Fibroblast of skin of left biceps (primary cell): ENCODE results near the gene ARID1A.

Experiments
- DNase-seq, 2 experiments: peaks; one replicate each; pipeline ENCODE4 v3.0.0-alpha.2; 2013; ENCODE audit warnings: low read depth in 2 of 2

Gene ARID1A

DNA sequence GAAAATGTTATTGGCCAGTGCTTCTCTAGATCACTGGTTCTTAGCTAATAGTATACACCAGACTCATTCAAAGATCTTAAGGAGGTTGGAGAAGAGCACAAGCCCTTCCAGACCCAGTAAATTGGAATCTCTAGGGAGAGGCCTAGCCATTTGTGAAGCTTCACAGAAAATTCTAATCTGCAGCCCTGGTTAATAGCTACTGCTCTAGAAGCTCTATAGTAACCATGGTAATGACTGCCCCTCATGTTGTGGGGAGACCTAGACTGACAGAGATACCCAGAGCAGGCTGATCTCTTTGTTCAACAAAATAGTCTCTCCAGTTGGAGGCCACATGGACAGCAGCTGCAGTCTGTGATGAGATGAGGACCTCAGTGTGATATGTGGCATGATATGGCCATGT lies 31.7 kb downstream of the ARID1A start:
- DNase-seq: no peak

DNA sequence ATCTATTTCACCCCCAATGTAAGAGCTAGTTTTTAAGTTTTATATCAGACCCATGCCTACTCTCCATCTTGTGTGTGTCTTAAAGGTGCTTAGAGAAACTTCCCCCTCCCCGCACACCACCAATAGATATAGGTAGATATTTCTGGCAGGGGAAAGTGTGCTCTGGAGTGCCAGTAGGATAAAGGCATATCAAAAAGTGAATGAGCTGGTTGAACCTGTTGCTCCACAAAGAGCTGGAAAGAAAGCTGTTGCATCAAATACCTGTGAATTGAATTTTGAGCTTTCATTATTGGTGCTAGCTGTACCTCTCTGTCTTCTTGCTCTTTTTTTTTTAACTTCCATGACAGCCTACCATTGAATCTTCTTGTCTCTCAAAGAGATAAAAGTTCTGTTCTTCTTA lies 32.8 kb downstream of the ARID1A start:
- no peak for DNase-seq

DNA sequence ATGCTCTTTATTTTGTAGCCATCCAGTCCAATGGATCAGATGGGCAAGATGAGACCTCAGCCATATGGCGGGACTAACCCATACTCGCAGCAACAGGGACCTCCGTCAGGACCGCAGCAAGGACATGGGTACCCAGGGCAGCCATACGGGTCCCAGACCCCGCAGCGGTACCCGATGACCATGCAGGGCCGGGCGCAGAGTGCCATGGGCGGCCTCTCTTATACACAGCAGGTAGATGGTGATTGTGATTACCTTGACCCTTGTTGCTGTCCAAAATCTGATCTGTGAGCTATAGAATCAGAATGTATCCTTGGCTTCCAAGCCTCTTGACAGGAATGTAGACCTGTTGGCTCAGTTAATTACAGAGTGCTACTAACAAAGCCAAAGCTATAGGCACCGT lies 33.8 kb downstream of the ARID1A start:
- DNase-seq: no peak

DNA sequence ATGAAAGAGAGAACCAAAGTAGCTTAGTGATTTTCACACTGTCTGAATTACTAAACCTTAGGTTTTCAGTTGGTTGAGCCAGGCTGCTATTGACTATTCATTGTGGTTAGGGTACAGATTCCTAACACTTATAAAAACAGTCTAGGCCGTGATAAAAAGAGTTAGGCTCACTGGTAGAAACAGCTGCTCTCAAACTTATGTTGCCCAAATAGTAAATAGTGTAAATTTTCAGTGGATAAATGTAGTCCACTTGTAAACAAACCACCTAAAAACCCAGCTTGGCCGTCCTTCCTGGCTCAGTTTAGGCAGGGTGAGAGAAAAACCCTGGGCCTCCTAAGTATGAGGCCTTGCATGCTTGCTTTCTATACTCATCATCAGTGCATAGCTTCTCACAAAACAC lies 34.9 kb downstream of the ARID1A start:
- DNase-seq: no peak

DNA sequence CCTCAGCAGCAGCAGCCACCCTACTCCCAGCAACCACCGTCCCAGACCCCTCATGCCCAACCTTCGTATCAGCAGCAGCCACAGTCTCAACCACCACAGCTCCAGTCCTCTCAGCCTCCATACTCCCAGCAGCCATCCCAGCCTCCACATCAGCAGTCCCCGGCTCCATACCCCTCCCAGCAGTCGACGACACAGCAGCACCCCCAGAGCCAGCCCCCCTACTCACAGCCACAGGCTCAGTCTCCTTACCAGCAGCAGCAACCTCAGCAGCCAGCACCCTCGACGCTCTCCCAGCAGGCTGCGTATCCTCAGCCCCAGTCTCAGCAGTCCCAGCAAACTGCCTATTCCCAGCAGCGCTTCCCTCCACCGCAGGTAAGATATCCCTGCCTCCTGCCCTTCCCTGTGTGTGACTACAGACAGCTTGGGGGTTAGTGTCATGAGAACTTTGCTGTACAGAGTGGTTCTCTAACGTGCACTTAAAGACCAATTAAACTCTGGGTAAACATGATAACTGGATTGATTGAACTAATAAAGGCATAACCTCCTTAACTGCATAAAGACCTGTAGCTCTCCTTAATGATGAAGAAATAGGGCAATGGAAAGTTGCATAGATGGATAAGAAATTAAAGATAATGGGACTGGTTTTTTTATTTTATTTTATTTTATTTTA lies 35.6 kb downstream of the ARID1A start:
- DNase-seq: no peak

DNA sequence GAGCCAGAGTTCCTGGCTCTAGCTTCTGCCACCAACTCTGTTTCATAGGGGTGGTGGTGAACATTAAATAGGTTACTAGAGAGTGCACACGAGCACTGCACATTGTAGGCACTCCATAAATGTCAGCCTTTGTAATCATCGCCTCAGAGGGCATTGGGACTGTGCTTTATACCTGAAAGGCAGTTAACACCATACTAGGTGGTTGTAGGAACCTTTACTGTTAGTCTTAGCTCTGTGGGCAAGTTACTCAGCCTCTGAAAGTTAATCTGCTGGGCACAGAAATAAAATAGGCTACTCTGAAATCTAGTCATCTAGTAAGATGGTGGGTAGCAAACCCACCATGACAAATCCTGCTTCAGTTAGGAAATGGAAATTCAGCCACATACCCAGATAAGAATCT lies 37.6 kb downstream of the ARID1A start:
- no peak for DNase-seq

DNA sequence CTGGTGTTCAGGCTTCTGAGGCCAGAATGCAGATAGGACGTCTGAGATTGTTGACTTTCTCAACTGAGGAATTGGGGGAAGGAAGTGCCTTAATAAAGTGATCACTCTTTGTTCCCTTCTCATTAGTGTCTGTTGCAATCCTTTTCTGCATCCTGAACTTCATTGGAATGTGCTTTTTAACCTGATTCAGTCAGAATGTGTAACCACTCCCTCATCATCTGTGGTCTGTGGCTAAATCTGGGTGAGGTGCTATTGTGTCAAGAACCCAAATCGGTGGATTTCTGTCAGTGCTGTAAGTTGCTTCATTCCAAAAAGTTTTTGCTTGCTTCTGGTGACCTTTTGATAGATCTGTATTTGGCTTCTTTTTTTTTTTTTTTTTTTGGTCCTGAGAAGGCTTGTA lies 38.2 kb downstream of the ARID1A start:
- peak; percentile 66 to 68 for DNase-seq

DNA sequence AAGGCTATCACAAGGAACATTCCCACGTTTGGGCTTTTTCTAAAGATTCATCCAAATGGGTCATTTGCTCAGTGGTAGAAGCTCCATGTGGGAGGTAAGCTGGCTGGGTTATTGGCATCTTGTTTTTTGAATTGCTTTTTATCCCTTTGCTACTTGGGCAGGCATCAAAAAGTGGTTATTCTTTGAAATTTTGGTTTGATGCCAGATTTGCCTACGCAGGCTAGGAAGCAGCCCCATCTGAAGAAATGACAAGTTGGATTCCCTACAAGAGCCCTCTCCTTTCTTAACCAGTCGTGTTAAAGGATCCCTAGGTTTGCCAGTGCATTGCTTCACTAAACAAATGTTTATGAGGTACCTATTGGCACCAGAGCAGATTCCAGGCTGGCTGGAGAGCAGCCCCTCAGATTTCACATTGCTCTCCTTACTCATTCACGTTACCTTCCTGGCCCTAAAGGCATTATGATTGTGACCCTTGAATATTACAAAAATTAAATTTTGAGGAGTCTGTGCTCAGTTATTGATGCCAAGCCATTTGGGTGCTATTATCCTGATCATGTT lies 38.8 kb downstream of the ARID1A start:
- DNase-seq: no peak

DNA sequence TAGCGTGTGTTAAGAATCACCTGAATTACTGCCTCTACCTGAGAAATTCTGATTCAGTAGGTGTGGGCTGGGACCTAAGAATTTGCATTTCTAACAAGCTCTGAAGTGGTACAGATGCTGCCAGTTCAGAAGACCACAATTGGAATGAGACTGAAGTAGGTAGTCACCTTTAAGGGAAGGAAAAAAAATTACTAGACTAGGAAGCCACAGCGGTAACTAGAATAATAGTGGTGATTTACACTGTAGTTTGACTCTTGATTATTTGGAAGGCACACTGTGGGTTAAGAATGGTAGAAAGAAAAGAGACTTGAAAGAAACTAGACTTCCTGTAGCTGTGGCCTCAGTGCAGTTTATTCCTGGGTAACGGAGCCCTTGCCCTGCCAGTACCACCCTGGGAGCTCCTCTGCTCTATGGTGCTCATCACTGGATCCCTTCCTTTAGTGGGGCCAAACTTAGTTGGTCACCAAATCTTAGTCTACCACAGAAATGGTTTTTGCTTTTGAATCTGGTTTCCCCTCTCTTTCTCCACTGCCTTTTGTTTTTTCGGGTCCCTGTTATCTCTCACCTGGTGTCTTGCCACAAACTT lies 43.6 kb downstream of the ARID1A start:
- DNase-seq: no peak

DNA sequence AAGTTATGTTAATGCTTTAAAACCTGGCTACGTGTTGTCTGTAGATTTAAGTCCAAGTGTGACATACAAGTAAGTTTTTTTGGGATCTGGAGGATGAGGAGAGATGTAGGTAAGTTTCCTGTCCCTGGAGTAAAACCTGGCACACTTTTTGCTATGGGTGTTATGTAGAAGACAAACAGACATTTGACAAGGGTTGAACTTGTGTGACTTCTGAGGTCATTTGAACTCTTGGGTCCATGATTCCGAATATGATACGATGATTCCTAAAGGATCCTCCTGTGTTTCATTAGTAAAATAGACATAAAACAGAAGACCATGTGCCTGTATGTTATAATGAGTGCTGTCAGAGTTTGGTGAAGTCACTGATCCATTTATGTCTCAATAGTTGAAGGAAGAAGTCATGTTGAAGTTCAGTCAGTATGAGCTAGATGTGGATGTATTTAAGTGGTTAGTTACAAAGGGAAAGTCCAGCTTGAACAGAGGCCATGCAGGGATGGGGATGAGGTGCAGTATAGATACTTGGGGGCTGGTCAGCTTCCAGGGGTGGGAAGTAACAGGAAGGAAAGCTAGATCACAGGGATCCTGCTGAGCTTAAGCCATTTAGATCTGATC lies 44.3 kb downstream of the ARID1A start:
- no peak for DNase-seq

DNA sequence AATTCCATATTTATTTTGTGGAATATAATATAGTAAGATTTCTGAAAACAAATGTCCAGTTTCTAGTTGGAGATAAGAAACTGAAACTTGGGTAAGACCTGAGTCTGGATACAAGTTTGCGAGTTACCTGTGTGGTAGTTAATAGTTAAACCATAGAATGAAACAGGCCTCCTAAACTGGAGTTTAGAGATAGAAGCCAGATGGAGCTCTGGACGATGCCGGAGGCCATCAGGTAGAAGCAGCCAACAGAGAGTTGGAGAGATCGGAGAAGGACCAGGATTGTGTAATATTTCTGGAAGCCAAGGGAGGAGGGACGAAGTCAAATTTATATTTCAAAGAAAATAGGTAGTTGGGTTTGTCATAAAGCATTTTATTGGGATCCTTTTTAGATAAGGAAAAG lies 45.1 kb downstream of the ARID1A start:
- no peak for DNase-seq

DNA sequence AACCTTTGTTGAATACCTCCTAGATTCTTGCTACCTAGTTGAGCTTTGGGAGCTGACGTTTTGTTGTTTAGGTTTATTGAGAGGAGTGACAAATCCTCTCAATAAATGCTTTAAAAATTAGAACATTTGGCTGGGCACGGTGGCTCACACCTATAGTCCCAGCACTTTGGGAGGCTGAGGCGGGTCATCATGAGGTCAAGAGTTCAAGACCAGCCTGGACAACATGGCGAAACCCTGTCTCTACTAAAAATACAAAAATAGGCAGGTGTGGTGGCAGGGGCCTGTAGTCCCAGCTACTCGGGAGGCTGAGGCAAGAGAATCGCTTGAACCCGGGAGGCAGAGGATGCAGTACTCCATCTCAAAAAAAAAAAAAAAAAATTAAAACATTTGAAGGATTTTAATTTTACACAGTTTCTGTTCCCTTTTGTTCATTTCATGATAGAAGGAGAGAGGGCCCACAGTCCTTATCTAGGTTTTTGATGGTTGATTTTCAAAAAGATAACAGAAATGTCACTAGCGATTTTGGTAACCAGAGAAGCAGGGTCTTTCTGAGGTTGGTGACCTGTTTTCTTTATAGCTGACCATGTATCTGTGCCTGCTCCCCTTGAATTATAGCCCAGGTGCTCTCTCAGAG lies 47.7 kb downstream of the ARID1A start:
- no peak for DNase-seq

DNA sequence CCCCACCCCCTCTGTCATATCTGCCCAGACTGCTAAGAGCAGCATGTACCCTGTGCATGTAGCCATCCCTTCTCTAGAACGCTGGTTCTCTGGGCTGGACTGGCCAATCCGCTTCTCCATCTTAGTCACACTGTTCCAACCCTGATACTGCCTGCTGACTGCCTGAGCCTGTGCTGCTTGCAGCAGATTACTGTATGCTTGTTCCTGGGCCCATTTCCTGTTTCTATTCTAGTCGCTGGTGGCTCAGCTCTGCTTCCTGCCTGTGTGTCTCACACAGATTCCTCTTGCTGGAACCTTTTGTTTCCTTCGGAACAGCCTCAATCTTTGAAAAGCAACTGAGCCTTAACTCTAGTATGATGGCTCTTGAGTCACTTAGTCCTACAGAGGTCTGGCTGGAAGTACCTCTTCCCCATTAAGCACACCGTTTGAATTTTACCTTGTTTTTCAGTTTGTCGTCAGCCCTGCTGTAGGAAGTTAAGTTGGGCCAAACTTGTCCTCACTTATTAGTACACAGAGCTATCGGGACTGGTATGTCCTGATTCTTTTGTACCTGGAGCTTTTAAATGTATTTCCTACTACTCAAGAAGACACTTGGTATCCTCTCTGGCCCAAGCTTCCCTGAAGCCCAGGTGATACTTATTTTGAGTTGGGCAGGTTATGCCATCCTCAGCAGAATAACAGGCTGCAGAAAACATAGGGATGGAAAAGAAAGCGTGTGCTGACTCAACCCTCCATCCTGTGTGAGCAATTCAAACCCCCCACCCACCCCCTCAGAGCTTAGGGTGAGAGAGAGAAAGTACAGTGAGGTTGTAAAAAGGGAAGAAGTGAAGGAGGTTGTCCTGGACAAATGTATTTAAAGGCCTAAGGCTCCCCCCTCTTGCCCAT lies 48.5 kb downstream of the ARID1A start:
- DNase-seq: peak; percentile 44 to 45

DNA sequence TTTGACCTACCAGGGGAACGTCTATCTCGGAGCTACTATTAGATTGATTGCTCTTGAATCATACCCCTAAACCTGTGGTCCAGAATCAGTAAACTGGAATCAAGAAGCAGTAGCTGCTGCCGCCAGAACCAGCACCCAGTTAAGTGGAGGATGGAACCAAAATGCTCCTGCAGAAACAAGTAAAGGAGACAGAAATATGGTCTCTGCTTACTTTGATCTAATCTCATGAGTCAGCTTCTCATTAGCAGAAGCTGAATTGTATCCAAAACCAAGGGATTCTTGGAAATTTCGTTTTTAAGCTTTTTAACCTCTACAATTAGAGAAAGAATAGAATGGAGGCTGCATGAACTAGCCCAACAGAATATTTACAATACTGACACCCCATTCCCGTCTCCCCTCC lies 49.4 kb downstream of the ARID1A start:
- DNase-seq: no peak

DNA sequence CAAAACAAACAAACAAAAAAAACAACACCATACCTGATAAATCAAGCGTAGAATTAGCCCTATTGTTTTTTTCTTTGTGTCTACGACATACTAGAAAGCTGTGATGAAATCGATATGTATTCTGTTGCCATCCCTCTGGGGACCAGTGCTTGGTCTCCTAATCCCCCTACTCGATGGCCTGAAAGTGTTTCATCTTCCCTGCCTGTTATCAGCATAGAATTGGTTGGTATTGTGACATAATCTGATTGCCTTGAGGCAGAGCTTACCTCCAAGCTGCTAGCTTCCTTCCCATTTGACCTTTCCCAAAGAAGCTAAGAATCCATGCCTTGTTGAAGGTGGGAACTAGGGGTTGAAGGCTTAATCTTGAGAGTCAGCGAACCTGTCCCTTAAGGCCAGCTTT lies 51.2 kb downstream of the ARID1A start:
- no peak for DNase-seq

DNA sequence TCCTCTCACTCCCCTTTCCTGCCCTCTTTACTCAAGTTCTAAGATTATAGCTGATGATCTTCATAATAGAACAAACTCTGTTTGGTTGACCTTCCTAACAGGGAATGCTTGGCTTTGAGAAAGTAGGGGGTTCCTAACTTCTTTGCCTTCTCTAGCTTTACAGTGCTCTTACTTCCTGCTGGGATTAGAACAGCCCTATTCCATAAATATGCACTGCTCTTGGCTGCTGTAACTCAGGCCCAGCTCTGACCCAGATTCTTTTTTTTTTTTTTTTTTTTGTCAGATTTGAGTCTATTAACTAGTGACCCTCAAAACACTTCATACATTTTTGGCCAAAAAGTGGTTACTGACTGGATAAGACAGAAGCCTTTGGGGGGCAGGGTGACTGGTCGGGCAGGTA lies 52.5 kb downstream of the ARID1A start:
- DNase-seq: no peak

DNA sequence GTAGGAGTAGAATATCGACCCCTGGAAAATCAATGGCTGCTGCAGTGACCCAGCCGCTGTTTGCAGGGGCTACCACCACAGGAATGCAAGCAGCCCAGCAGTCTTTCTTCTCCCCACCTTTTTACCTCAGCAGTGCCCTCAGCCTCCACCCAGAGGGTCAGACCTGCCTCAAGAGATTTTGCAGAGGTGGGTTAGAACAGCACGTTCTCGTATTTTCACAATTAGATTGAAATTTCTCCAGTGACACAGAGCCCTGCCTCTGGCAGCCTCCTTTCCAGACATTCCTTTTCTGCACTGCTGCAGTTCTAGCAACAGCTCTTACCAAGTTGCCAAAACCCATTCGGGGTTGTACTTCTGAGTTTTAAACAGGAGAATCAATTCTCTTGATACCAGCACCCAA lies 53.6 kb downstream of the ARID1A start:
- no peak for DNase-seq

DNA sequence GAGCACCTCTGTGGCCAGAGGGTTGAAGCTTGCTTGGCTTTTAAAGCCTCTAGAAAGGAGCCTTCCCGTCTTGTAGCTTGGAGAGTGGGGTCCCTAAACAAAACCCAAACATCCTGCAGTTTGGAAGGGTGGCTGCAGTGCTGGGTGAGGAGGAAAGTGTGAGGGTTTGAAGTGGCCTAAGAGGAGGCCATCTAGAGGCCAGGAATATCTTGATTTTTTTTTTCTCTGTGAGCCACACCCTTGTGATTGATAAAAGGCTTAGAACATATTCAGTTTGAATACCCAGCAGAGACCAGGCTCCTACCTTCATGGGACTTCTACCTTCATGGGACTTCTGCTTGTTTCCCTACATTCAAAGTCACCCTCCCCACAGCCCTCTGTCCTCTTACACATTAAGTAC lies 54.6 kb downstream of the ARID1A start:
- no peak for DNase-seq

DNA sequence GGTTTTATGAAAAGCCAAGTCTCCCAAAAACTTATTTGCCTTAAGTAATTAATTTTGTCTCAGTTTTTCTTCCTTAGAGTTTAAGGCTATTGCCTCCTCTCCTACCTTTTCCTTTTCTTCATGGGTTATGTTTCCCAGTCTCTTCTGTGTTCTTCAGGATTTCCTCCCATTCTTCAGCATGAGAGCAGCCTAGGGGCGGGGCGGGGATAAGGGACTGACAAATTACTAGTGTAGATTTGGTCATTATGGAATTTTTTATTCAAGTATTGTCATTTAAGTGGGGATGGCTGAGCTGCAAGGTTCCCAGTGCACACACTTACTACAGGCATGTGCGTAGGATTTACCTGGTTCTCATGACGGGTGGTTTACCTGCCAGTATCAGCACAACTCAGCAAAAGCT lies 56.7 kb downstream of the ARID1A start:
- DNase-seq: no peak

DNA sequence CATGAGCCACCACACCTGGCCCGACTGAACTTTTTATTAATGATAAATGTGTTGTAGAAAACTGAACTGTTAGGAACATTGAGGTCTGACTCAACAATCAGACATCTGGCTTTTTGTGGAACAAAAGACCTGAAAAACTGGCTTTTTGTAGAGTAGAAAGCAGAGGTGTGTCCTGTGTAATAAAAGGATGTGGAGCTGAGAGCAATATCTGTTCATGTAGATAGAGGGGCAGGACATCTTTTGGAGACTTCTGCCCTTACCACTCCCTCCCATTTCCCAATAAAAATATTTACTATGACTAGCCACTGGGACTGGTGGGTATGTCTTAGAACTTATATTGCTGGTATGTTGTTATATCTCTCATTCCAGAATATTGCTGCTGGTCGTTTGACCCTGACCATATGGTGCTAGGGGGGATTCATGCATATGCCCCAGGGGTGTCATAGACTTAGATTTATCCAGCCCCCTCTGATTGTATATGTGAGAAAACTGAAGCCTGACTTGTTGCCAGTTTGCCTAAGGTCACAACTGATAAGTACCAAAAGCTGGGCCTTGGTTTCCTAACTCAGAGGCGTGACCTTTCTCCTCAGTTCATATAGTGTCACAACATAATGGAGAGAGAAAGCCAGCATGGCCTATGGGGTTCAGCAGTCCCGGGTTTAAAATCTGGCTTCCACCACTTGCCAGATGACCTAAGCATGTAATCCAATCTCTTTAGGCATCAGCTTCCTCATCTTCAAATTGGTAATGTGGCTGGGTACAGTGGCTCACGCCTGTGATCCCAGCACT lies 58.5 kb downstream of the ARID1A start:
- DNase-seq: no peak

DNA sequence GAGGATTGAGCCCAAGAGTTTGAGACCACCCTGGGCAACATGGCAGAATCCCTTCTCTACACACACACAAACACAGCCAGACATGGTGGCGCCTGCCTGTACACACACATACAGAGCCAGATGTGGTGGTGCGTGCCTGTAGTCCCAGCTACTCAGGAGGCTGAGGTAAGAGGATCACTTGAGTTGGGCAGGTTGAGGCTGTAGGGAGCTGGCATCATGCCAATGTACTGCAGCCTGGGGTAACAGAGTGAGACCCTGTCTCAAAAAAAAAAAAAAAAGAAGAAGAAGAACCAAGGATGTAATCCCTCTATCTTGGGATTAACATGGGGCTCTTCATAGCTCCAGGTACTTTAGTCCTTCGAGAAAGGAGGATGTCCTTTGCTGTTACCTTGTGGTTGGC lies 62.5 kb downstream of the ARID1A start:
- DNase-seq: no peak
